B cell (primary cell): Measurements from ENCODE around the gene ZNF326. TPM values are rescaled to one million over a fixed set of nuclear protein-coding genes. Genes with fewer than 3 reads are reported as not detected.

Experiments used
- ATAC-seq: fragments of 200-7000 bp; cut with Tn5 transposase; one replicate; pipeline ENCODE4 v1.10.0; 2021; ENCODE audit warnings: low read depth, mild to moderate bottlenecking, moderate number of reproducible peaks, moderate library complexity
- CTCF ChIA-PET: fragments of 350-600 bp; sonication (Branson Sonifier 250); formaldehyde crosslinking; loops from one replicate; lab custom pipeline; 2021; ENCODE audit warnings: antibody characterized with exemption, inconsistent platforms; lab: Charles Lee
- POLR2A ChIA-PET: fragments of 350-600 bp; sonication (Branson Sonifier 250); formaldehyde crosslinking; loops from one replicate; lab custom pipeline; 2021; ENCODE audit warnings: antibody characterized with exemption; lab: Charles Lee
- DNase-seq: peaks from one replicate; pipeline ENCODE4 v3.0.0; 2013
- H2AFZ ChIP-seq: 2 replicates; pipeline ENCODE4 v1.6.1; 2012; ENCODE audit warnings: mild to moderate bottlenecking, low read depth, low read length; ENCODE audit not compliant: insufficient read depth, poor library complexity, severe bottlenecking
- H3K27ac ChIP-seq, 2 donors: 1 replicate in 1 of 2; 2 replicates in 1 of 2; pipeline ENCODE4 v1.5.1; 2012 to 2013; ENCODE audit warnings: low read length in 2 of 2, mild to moderate bottlenecking in 2 of 2, moderate library complexity in 1 of 2
- H3K27me3 ChIP-seq, 4 experiments: fragments of 200-600 bp in 1 of 4; sonication (generic) in 1 of 4; replicated peaks in 1 of 4; 1 replicate in 2 of 4; 2 replicates in 2 of 4; pipeline versions ENCODE4 v1.6.1 to v1.7.0; 2013 to 2016; ENCODE audit warnings: low read length in 3 of 4, mild to moderate bottlenecking in 2 of 4, mixed read lengths in 1 of 4, moderate library complexity in 1 of 4; ENCODE audit not compliant: insufficient read depth in 4 of 4, control insufficient read depth in 3 of 4; ENCODE audit errors: control extremely low read depth in 1 of 4
- H3K36me3 ChIP-seq, 2 experiments: replicated peaks in 1 of 2; 1 replicate in 1 of 2; 2 replicates in 1 of 2; pipeline versions ENCODE4 v1.6.1 to v1.7.1; 2013; ENCODE audit warnings: low read length in 1 of 2; ENCODE audit not compliant: insufficient read depth in 2 of 2, control insufficient read depth in 1 of 2; ENCODE audit errors: control extremely low read depth in 1 of 2, extremely low read depth in 1 of 2
- H3K4me1 ChIP-seq, 2 donors: fragments of 200-600 bp in 1 of 2; sonication (generic) in 1 of 2; 1 replicate in 1 of 2; 2 replicates in 1 of 2; pipeline versions ENCODE4 v1.5.1 to v1.6.1; 2013 to 2017; ENCODE audit warnings: low read length in 2 of 2; ENCODE audit not compliant: control insufficient read depth in 2 of 2, insufficient read depth in 2 of 2
- H3K4me2 ChIP-seq: replicated peaks from 2 replicates; pipeline ENCODE3; 2012; ENCODE audit warnings: mild to moderate bottlenecking, low read depth, low read length; ENCODE audit not compliant: poor library complexity, severe bottlenecking
- H3K4me3 ChIP-seq, 5 experiments: fragments of 200-600 bp in 1 of 5; sonication (generic) in 1 of 5; 1 replicate in 3 of 5; 2 replicates in 2 of 5; pipeline versions ENCODE4 v1.5.1 to v1.7.0; 2011 to 2016; ENCODE audit warnings: low read length in 4 of 5, mild to moderate bottlenecking in 4 of 5, low read depth in 2 of 5, control low read depth in 1 of 5, moderate library complexity in 1 of 5; ENCODE audit not compliant: insufficient read depth in 1 of 5; ENCODE audit errors: control extremely low read depth in 1 of 5, extremely low read depth in 1 of 5
- H3K79me2 ChIP-seq: fragments of 200-600 bp; sonication (generic); one replicate; pipeline ENCODE4 v1.6.0; 2016; ENCODE audit warnings: low read length; ENCODE audit not compliant: control insufficient read depth, insufficient read depth
- H3K9ac ChIP-seq: fragments of 200-600 bp; sonication (generic); 2 replicates; pipeline ENCODE4 v1.6.1; 2017; ENCODE audit warnings: mild to moderate bottlenecking, low read length, moderate library complexity
- H3K9me3 ChIP-seq, 3 donors: one replicate each; pipeline versions ENCODE4 v1.6.1 to v1.7.1; 2013; ENCODE audit warnings: low read length in 2 of 3; ENCODE audit not compliant: control insufficient read depth in 2 of 3, insufficient read depth in 1 of 3; ENCODE audit errors: control extremely low read depth in 1 of 3
- H4K20me1 ChIP-seq: 2 replicates; pipeline ENCODE4 v1.6.0; 2012; ENCODE audit warnings: mild to moderate bottlenecking, low read length; ENCODE audit not compliant: insufficient read depth, control insufficient read depth, poor library complexity, severe bottlenecking
- H3K27ac Mint-ChIP-seq: one replicate; pipeline ENCODE4 v1.8.0; 2021; ENCODE audit warnings: mixed read lengths
- H3K27me3 Mint-ChIP-seq: one replicate; pipeline ENCODE4 v1.8.0; 2021; ENCODE audit warnings: mixed read lengths
- H3K4me1 Mint-ChIP-seq: one replicate; pipeline ENCODE4 v1.8.0; 2021; ENCODE audit warnings: mixed read lengths
- H3K4me3 Mint-ChIP-seq: one replicate; pipeline ENCODE4 v1.8.0; 2021; ENCODE audit warnings: mixed read lengths
- H3K9me3 Mint-ChIP-seq: one replicate; pipeline ENCODE4 v1.8.0; 2022; ENCODE audit warnings: mixed read lengths; ENCODE audit not compliant: insufficient read depth
- EZH2 ChIP-seq: IDR thresholded peaks from 2 replicates; pipeline ENCODE4 v1.6.1; 2012; ENCODE audit warnings: borderline replicate concordance, low read depth, mild to moderate bottlenecking, moderate library complexity, low read length; ENCODE audit not compliant: insufficient read depth, poor library complexity, severe bottlenecking
- WGBS: methylation state at CpG from one replicate; pipeline ENCODE4 v1.1.5; 2013; ENCODE audit warnings: missing lambda C conversion rate; ENCODE audit not compliant: insufficient coverage; 5-methylcytosine and 5-hydroxymethylcytosine counted together
- intact Hi-C: fragments of 100-400 bp; cut with micrococcal nuclease; formaldehyde crosslinking; loops from one replicate; pipeline ENCODE4 v1.10.0; 2022
- polyA plus RNA-seq: library from polyadenylated mRNA; depleted of rRNA; stranded (reverse); fragments of >200 nt; gene quantifications from 2 replicates; pipeline ENCODE4 v1.2.3, GENCODE V29; 2012
- total RNA-seq, 2 donors: library from RNA; stranded (reverse); fragments of 120-200 nt in 1 of 2; gene quantifications; 1 replicate in 1 of 2; 2 replicates in 1 of 2; pipeline versions ENCODE4 v1.2.3 to v1.2.4, GENCODE V29; 2013 to 2022
- TF ChIP-seq, protein P1 (sequence below): fragments of 200-600 bp; IDR thresholded peaks from one replicate; pipeline ENCODE4 v1.8.0; 2022; ENCODE audit warnings: antibody characterized with exemption, mild to moderate bottlenecking

Gene ZNF326
- total and polyA plus RNA-seq, 2 donors (not counting 1 experiment from before 2014, with no cell fraction given) = 6.1 to 34.1 TPM

DNA sequence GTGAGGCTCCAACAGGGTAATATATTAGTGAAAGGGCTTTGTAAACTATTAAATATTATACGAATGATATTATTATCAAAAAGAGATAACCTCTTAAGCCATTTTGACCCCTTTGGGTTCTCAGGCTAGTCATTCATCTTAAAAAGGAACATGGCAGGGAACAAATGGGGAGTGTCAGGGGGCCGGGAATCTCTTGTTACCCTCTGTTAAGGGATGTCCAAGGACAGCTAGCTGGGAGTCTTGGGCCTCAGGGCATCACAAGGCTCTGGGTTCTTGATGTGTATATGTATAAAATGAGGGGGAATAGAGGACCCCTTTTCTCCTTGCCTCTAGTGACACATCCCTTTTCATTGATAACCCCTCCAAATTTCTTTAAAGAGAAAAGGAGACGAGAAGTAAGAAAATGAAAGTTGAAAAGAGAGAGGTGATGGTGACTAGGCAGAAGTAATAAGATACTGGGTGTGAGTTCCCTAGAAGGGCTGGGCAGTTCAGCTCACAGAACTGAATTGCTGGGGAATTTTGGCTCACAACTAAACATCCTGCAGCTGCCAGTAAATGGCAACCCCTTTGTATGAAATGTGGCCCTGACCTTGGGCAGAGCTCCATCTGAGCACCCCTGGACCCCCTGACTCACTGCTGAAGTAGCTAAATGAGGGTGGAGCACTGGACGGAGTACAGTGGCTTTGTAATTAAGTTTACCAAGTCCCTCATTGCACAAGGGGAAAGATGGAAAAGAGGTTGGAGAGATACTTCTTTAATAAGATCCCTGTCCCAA is 20.0 kb upstream of the ZNF326 start:
- H3K4me1 Mint-ChIP-seq = no peaks in the 10 kb centered on the region
- H3K27me3 Mint-ChIP-seq = peaks cover 6% of the 10 kb centered on the region
- intact Hi-C loops = no loop called here
- no peak overlapping the region for H3K27ac Mint-ChIP-seq
- TF ChIP-seq EZH2 = no peak
- TF ChIP-seq, protein P1, sequence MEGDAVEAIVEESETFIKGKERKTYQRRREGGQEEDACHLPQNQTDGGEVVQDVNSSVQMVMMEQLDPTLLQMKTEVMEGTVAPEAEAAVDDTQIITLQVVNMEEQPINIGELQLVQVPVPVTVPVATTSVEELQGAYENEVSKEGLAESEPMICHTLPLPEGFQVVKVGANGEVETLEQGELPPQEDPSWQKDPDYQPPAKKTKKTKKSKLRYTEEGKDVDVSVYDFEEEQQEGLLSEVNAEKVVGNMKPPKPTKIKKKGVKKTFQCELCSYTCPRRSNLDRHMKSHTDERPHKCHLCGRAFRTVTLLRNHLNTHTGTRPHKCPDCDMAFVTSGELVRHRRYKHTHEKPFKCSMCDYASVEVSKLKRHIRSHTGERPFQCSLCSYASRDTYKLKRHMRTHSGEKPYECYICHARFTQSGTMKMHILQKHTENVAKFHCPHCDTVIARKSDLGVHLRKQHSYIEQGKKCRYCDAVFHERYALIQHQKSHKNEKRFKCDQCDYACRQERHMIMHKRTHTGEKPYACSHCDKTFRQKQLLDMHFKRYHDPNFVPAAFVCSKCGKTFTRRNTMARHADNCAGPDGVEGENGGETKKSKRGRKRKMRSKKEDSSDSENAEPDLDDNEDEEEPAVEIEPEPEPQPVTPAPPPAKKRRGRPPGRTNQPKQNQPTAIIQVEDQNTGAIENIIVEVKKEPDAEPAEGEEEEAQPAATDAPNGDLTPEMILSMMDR = no peak
- Histone ChIP-seq H3K9me3 (no peaks in the 10 kb centered on the region), H3K36me3 (no peaks in the 10 kb centered on the region), H3K4me1 (no peaks in the 10 kb centered on the region), H2AFZ (no peak overlapping the region), H3K27ac (no peak overlapping the region), H3K79me2 (no peaks in the 10 kb centered on the region), H3K9ac (no peak overlapping the region), H4K20me1 (no peaks in the 10 kb centered on the region), H3K4me3 (no peak overlapping the region), H3K4me2 (no peak overlapping the region), H3K27me3 (no peaks in the 10 kb centered on the region)
- POLR2A ChIA-PET = no interaction called here
- ATAC-seq (no peak), DNase-seq (no peak)
- 100% methylated on average over 1 of the region's 4 CpGs for WGBS
- no peaks in the 10 kb centered on the region for H3K9me3 Mint-ChIP-seq
- CTCF ChIA-PET = interaction anchor here (3.5 kb wide), 1 partner anchor 12 kb away, joined by 23 read pairs; no protein-coding TSS in a partner anchor
- H3K4me3 Mint-ChIP-seq = no peak overlapping the region

DNA sequence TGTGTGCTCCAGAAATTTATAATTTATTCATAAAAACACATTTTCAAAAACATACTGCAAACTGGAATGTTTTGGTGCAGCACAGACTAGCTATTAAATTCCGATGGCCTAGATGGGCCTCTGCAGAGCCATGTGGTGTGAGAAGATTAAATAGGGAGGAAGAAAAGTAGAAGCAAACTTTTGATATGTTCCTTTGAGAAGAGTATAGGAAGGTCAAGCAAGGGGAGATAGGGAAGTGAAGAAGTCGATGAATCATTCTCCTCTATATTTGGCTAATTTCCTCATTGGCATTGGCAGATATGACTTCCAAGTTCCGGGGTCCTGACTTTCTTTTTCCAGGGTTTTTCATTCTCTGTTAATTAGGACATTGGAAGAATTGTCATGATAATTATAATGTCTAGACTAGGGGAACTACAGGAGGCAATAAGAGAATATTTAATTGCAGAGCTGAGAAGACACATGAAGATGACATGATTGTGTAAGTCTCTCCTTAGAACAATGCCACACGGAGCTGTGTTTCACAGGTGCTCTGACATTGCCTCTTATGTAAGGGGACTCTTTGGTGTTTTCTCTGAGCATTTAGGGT is 19.3 kb upstream of the ZNF326 start:
- H3K4me1 ChIP-seq = no peaks in the 10 kb centered on the region
- Mint-ChIP-seq H3K27me3 (peaks cover 6% of the 10 kb centered on the region), H3K4me1 (no peaks in the 10 kb centered on the region), H3K9me3 (no peaks in the 10 kb centered on the region), H3K27ac (no peak overlapping the region), H3K4me3 (no peak overlapping the region)
- no CpG with 5 or more reads among the region's 4 CpGs for WGBS
- no peaks in the 10 kb centered on the region for H3K9me3 ChIP-seq
- H3K4me2 ChIP-seq = no peak overlapping the region
- ChIA-PET POLR2A (no interaction called here), CTCF (interaction anchor here (1.0 to 3.5 kb wide), 3 partner anchors 8 to 174 kb away, joined by 3 to 23 read pairs (median 3); no protein-coding TSS in a partner anchor)
- TF ChIP-seq EZH2 = no peak
- TF ChIP-seq, protein P1 = no peak
- ATAC-seq (no peak), DNase-seq (no peak)
- H2AFZ ChIP-seq = no peak overlapping the region
- intact Hi-C loops = no loop called here
- H3K36me3 ChIP-seq = no peaks in the 10 kb centered on the region
- no peaks in the 10 kb centered on the region for H3K27me3 ChIP-seq
- no peak overlapping the region for H3K27ac ChIP-seq
- H4K20me1 ChIP-seq = no peaks in the 10 kb centered on the region
- H3K79me2 ChIP-seq = no peaks in the 10 kb centered on the region
- no peak overlapping the region for H3K4me3 ChIP-seq
- H3K9ac ChIP-seq = no peak overlapping the region
